Heart right ventricle (tissue), 16 donors: ENCODE measurements around the gene MUC13. TPM values are rescaled to one million over a fixed set of nuclear protein-coding genes. Genes with fewer than 3 reads are reported as not detected.

Experiments
- ATAC-seq, 8 donors: fragments of 200-7000 bp; cut with Tn5 transposase; one replicate each; pipeline ENCODE4 v1.9.1; 2020; ENCODE audit warnings: mild to moderate bottlenecking in 8 of 8, moderate library complexity in 8 of 8, moderate number of reproducible peaks in 1 of 8
- DNase-seq, 2 donors: peaks; one replicate each; pipeline ENCODE4 v3.0.0-alpha.2; 2020
- H3K27ac ChIP-seq, 10 donors: fragments of 200-600 bp; sonication (generic) in 2 of 10; one replicate each; pipeline versions ENCODE4 v1.5.0 to v1.8.0; 2020 to 2022; ENCODE audit warnings: mild to moderate bottlenecking in 3 of 10
- H3K27me3 ChIP-seq, 7 donors: fragments of 200-600 bp; one replicate each; pipeline ENCODE4 v1.8.0; 2021 to 2022; ENCODE audit warnings: mild to moderate bottlenecking in 2 of 7
- H3K36me3 ChIP-seq, 9 donors: fragments of 200-600 bp; sonication (generic) in 1 of 9; one replicate each; pipeline versions ENCODE4 v1.5.0 to v1.8.0; 2020 to 2022; ENCODE audit warnings: mild to moderate bottlenecking in 2 of 9
- H3K4me1 ChIP-seq, 9 donors: fragments of 200-600 bp; sonication (generic) in 1 of 9; one replicate each; pipeline versions ENCODE4 v1.5.0 to v1.8.0; 2020 to 2022; ENCODE audit warnings: mild to moderate bottlenecking in 4 of 9
- H3K4me3 ChIP-seq, 10 donors: fragments of 200-600 bp; sonication (generic) in 2 of 10; one replicate each; pipeline versions ENCODE4 v1.5.0 to v1.8.0; 2020 to 2022; ENCODE audit warnings: mild to moderate bottlenecking in 7 of 10, moderate library complexity in 2 of 10
- H3K9me3 ChIP-seq, 11 donors: fragments of 200-600 bp in 10 of 11; sonication (generic) in 2 of 11; one replicate each; pipeline versions ENCODE4 v1.5.0 to v1.8.0; 2013 to 2022; ENCODE audit warnings: mild to moderate bottlenecking in 2 of 11, control low read depth in 1 of 11, moderate library complexity in 1 of 11
- WGBS, 2 donors: extraction: QIAGEN DNeasy Blood & Tissue Kit; methylation state at CpG; one replicate each; pipeline ENCODE4 v1.1.7; 2013; ENCODE audit warnings: inconsistent platforms in 1 of 2; 5-methylcytosine and 5-hydroxymethylcytosine counted together
- intact Hi-C, 10 donors: fragments of 100-400 bp; cut with DNase I; formaldehyde crosslinking; loops; one replicate each; pipeline versions ENCODE4 v1.11.1 to v1.14.2; 2022
- polyA plus RNA-seq, 2 donors: library from polyadenylated mRNA; stranded (reverse); fragments of 200-250 nt; gene quantifications; one replicate each; pipeline ENCODE4 v1.2.3, GENCODE V29; 2013
- total RNA-seq, 10 donors: library from RNA; stranded (reverse); fragmentation: NEBNext Ultra II Directional in 3 of 10; extraction: Animal tissue kit (Norgen Biotek cat#: 25700) in 3 of 10; gene quantifications; one replicate each; pipeline versions ENCODE4 v1.2.1 to v1.2.4, GENCODE V29; 2021 to 2023
- TF ChIP-seq, protein P1 (sequence below), 9 donors: fragments of 200-600 bp; sonication (generic) in 2 of 9; IDR thresholded peaks; one replicate each; pipeline versions ENCODE4 v1.5.0 to v1.8.0; 2021 to 2022; ENCODE audit warnings: antibody characterized with exemption in 9 of 9, mild to moderate bottlenecking in 5 of 9, moderate library complexity in 1 of 9
- donor health status: Arrhythmogenic right ventricular cardiomyopathy.
- donor health status: ischemic (EF 13 %, LVEDD 7.1; RV severe dilation, severe dysfunction).
- donor health status: healthy with polysubstance abuse.
- donor health status: DM: no; HTN: yes; CAD: no.
- donor health status: DM: no; HTN: no; CAD: no.
- donor health status: ischemic (EF 25% LVEDD 6.9; RV normal size, moderate dysfunction).
- donor health status: ischemic (EF 25% LVEDD 5.7; RV mildly dilated, moderate dysfunction).
- donor health status: healthy.
- donor health status: DM: yes; HTN: yes; CAD: no.
- donor health status: Ischemic cardiomyopathy.
- donor health status: ischemic (EF 35%, LVEDD 5.7; RV mildly dilated, moderate dysfunction).
- donor health status: nonischemic (EF 11% LVEDD 7.7; RV severe dilation, severe dysfunction).
- donor health status: DM: yes; HTN: yes; CAD: no.
- donor health status: PGD.
- donor health status: ischemic (EF 29% LVEDD 5.4; RV normal size, mild dysfunction).
- donor health status: nonischemic (EF 23%, LVEDD 6.1; RV moderate dilation, normal function).

The MUC13 gene
- total and polyA plus RNA-seq, 12 donors: 0.03 to 0.41 (median 0.37) TPM; not detected in 9

DNA sequence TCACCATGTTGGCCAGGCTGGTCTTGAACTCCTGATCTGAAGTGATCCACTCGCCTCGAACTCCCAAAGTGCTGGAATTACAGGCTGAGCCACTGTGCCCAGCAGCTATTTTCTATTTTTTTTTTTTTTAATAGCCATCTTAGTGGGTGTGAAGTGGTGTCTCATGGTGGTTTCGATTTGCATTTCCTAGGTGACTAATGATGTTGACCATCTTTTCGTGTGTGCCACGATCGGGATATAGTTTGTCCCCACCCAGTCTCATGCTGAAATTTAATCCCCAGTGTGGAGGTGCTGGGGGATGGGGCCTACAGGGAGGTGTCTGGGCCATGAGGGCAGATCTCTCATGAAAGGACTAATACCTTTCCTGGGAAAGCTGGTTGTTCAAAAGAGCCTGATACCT is 41.8 kb upstream of the MUC13 start:
- TF ChIP-seq, protein P1, sequence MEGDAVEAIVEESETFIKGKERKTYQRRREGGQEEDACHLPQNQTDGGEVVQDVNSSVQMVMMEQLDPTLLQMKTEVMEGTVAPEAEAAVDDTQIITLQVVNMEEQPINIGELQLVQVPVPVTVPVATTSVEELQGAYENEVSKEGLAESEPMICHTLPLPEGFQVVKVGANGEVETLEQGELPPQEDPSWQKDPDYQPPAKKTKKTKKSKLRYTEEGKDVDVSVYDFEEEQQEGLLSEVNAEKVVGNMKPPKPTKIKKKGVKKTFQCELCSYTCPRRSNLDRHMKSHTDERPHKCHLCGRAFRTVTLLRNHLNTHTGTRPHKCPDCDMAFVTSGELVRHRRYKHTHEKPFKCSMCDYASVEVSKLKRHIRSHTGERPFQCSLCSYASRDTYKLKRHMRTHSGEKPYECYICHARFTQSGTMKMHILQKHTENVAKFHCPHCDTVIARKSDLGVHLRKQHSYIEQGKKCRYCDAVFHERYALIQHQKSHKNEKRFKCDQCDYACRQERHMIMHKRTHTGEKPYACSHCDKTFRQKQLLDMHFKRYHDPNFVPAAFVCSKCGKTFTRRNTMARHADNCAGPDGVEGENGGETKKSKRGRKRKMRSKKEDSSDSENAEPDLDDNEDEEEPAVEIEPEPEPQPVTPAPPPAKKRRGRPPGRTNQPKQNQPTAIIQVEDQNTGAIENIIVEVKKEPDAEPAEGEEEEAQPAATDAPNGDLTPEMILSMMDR (IDR thresholded peaks at IDR 0.05): no peak
- WGBS, 2 donors: 89 to 97% methylated on average over 6 of the region's 6 CpGs
- no peak overlapping the region for H3K27ac ChIP-seq
- H3K4me3 ChIP-seq: no peak overlapping the region
- H3K36me3 ChIP-seq: peaks cover 0 to 100% (median 52%) of the 10 kb centered on the region in 9 donors
- no peak for DNase-seq
- no peaks in the 10 kb centered on the region for H3K27me3 ChIP-seq
- no peaks in the 10 kb centered on the region for H3K9me3 ChIP-seq
- ATAC-seq: no peak
- intact Hi-C loops: no loop called here
- H3K4me1 ChIP-seq: peaks cover 0 to 3% (median 0%) of the 10 kb centered on the region in 9 donors

DNA sequence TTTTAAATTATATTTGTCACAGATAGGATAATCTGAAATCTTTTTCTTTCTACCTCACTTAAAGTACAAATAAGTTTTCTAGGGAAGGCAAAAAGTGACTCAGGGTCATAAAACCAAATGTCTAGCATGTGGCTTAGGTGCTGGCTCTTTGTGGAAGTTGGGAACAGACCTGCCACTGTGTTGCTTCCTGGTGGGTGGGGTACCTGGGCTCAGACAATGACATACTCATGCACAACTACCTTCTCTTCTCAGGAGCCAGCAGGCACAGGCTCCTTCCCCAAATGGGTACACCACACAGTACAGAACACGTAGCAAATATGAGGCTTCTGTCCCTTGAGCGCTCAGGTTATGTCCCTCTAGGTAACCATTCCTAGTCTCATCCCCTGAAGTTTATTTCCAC is 40.1 kb upstream of the MUC13 start:
- ATAC-seq (peak in 1 of 8 donors; percentile 28), DNase-seq (no peak)
- no peaks in the 10 kb centered on the region for H3K27me3 ChIP-seq
- H3K4me3 ChIP-seq: no peak overlapping the region
- intact Hi-C loops: no loop called here
- peaks cover 0 to 100% (median 61%) of the 10 kb centered on the region in 9 donors for H3K36me3 ChIP-seq
- WGBS, 2 donors: 97 to 98% methylated on average over 2 of the region's 2 CpGs
- H3K27ac ChIP-seq: no peak overlapping the region
- no peaks in the 10 kb centered on the region for H3K9me3 ChIP-seq
- TF ChIP-seq, protein P1 (IDR thresholded peaks at IDR 0.05): no peak
- peaks cover 0 to 3% (median 0%) of the 10 kb centered on the region in 9 donors for H3K4me1 ChIP-seq

DNA sequence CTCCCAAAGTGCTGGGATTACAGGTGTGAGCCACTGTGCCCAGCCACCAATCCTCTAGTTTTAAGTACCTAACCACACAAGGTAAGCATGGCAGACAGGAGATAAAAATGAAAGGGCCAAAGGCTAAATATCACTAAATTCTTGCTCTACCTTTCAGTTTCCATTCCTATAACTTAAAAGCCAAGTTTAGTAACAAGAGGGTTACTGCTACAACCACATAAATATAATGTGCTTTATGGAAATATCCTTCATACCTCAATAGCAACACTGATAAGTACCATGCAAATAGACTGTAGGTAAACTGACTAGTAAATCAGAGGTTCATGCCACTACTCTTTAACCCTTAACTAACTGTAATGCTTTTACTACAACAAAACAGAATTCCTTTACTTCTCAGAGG is 38.7 kb upstream of the MUC13 start:
- peaks cover 0 to 17% (median 0%) of the 10 kb centered on the region in 9 donors for H3K4me1 ChIP-seq
- ATAC-seq (no peak), DNase-seq (no peak)
- H3K27me3 ChIP-seq: no peaks in the 10 kb centered on the region
- intact Hi-C loops: no loop called here
- H3K36me3 ChIP-seq: peaks cover 0 to 100% (median 67%) of the 10 kb centered on the region in 9 donors
- no peaks in the 10 kb centered on the region for H3K9me3 ChIP-seq
- TF ChIP-seq, protein P1 (IDR thresholded peaks at IDR 0.05): no peak
- no peak overlapping the region for H3K27ac ChIP-seq
- H3K4me3 ChIP-seq: no peak overlapping the region

DNA sequence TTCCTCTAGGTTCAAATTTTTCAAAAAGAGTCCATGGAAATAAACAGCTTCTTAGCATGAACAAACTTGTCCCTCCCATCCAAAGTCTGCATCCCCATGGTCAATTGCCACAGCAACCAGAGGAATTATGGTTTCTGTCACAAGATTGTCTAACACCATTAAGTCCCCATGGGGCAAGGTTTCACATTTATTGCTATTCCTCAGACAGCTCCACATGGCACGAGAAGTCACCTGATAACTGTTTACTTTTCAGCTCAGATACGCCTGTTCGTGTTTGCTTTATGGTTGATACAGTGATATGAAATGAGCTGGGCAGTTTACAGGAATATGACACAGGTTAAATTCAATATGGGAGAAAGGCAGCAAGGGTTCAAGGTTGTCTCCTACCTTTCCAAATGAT is 37.9 kb upstream of the MUC13 start:
- ATAC-seq (no peak), DNase-seq (no peak)
- no peak overlapping the region for H3K4me3 ChIP-seq
- peaks cover 0 to 100% (median 67%) of the 10 kb centered on the region in 9 donors for H3K36me3 ChIP-seq
- TF ChIP-seq, protein P1 (IDR thresholded peaks at IDR 0.05): no peak
- no peaks in the 10 kb centered on the region for H3K9me3 ChIP-seq
- H3K4me1 ChIP-seq: peaks cover 0 to 25% (median 0%) of the 10 kb centered on the region in 9 donors
- no peaks in the 10 kb centered on the region for H3K27me3 ChIP-seq
- intact Hi-C loops: no loop called here
- H3K27ac ChIP-seq: no peak overlapping the region
- WGBS, 2 donors: 90% methylated on average over 3 of the region's 3 CpGs
